ENCODE measurements around the gene EPHA6. TPM values are rescaled to one million over a fixed set of nuclear protein-coding genes. Genes with fewer than 3 reads are reported as not detected.

Gene EPHA6
- total RNA-seq, 1 experiment from 2014 or later: 0.61 TPM

GRCh38 chr3:97245201-97245910 is 431.0 kb downstream of the EPHA6 start:
- no peak overlapping the region for H2AK5ac ChIP-seq (ENCODE audit: insufficient read length, low read length)
- H3K4ac ChIP-seq (ENCODE audit: low read depth, low read length): no peak overlapping the region
- H3K27ac ChIP-seq (ENCODE audit: insufficient read length, low read depth, low read length): no peak overlapping the region
- Mint-ChIP-seq H3K4me3 (no peak overlapping the region), H3K27me3 (ENCODE audit: low read depth) (no peaks in the 10 kb centered on the region), H3K4me1 (no peaks in the 10 kb centered on the region), H3K9me3 (no peaks in the 10 kb centered on the region), H3K27ac (no peak overlapping the region), H3K36me3 (ENCODE audit: insufficient read depth in 1 of 3, low read depth in 3 of 3) (no peaks in the 10 kb centered on the region)
- no peak overlapping the region for H3K14ac ChIP-seq (ENCODE audit: insufficient read depth, low read length)
- H3K4me2 ChIP-seq (ENCODE audit: insufficient read depth, insufficient read length, low read length): no peak overlapping the region
- H3K23me2 ChIP-seq (ENCODE audit: insufficient read length, low read depth, low read length, poor library complexity, severe bottlenecking): no peaks in the 10 kb centered on the region
- H3K79me2 ChIP-seq (ENCODE audit: insufficient read depth, low read length): no peaks in the 10 kb centered on the region
- no peaks in the 10 kb centered on the region for H3K79me1 ChIP-seq (ENCODE audit: insufficient read depth, low read depth, low read length, poor library complexity, severe bottlenecking)
- no peak overlapping the region for H3K23ac ChIP-seq (ENCODE audit: insufficient read length, low read depth, low read length)
- H4K5ac ChIP-seq (ENCODE audit: insufficient read length, low read depth, low read length): no peak overlapping the region
- no CpG with 5 or more reads among the region's 2 CpGs for WGBS (ENCODE audit: extremely low coverage, insufficient read length, low lambda C conversion rate)
- no peak for TF ChIP-seq CTCF (conservative IDR thresholded peaks at IDR 0.05)
- H3K18ac ChIP-seq (ENCODE audit: insufficient read length, low read depth, low read length): no peak overlapping the region
- no peak overlapping the region for H3K9ac ChIP-seq (ENCODE audit: extremely low read depth, insufficient read length, low read length)
- no peak overlapping the region for H2BK120ac ChIP-seq (ENCODE audit: low read depth, low read length, poor library complexity, severe bottlenecking)
- no peak for DNase-seq
- no peaks in the 10 kb centered on the region for H3K4me1 ChIP-seq (ENCODE audit: insufficient read depth, low read length)
- H2BK20ac ChIP-seq (ENCODE audit: low read depth, low read length, poor library complexity, severe bottlenecking): no peak overlapping the region
- H3K27me3 ChIP-seq (ENCODE audit: insufficient read depth, low read length): no peaks in the 10 kb centered on the region
- no peak overlapping the region for H2AFZ ChIP-seq (ENCODE audit: low read length)
- H2BK5ac ChIP-seq (ENCODE audit: insufficient read length, low read length): no peak overlapping the region
- no peak overlapping the region for H2BK15ac ChIP-seq (ENCODE audit: low read depth, low read length)
- H4K8ac ChIP-seq (replicated peaks; ENCODE audit: insufficient read length, low read depth, low read length): no peak overlapping the region
- no peak overlapping the region for H3K56ac ChIP-seq (ENCODE audit: insufficient read length, low read depth, low read length)
- H4K20me1 ChIP-seq (ENCODE audit: control insufficient read depth, insufficient read depth, insufficient read length): no peaks in the 10 kb centered on the region
- no peak overlapping the region for H2BK12ac ChIP-seq (ENCODE audit: insufficient read length, low read depth, low read length)
- H3T11ph ChIP-seq (ENCODE audit: low read length): no peak overlapping the region
- no peak overlapping the region for H4K91ac ChIP-seq (ENCODE audit: insufficient read length, low read depth, low read length)
- no peaks in the 10 kb centered on the region for H3K9me3 ChIP-seq (ENCODE audit: control insufficient read depth, low read depth, low read length)
